Uterus (tissue), 4 donors: ENCODE measurements around the gene QPCTL. TPM values are rescaled to one million over a fixed set of nuclear protein-coding genes. Genes with fewer than 3 reads are reported as not detected.
"Not testable (repeated sequence)": the region's sequence is repeated elsewhere in the genome, so short reads cannot be mapped to it uniquely, and the experiment has no call there.

Experiments
- DNase-seq, 2 donors: peaks; one replicate each; pipeline ENCODE4 v3.0.0-alpha.2; 2019 to 2020
- H3K27ac ChIP-seq, 2 donors: fragments of 200-600 bp; sonication (generic); 1 replicate in 1 of 2; 2 replicates in 1 of 2; pipeline ENCODE4 v1.5.1; 2016 to 2018
- H3K27me3 ChIP-seq, 2 donors: fragments of 200-600 bp; sonication (generic); one replicate each; pipeline ENCODE4 v1.5.1; 2018 to 2019; ENCODE audit warnings: control low read depth in 1 of 2
- H3K36me3 ChIP-seq, 2 donors: fragments of 200-600 bp; sonication (generic); one replicate each; pipeline ENCODE4 v1.5.1; 2019; ENCODE audit warnings: control low read depth in 1 of 2
- H3K4me1 ChIP-seq, 2 donors: fragments of 200-600 bp; sonication (generic); one replicate each; pipeline ENCODE4 v1.5.1; 2018 to 2019; ENCODE audit warnings: control low read depth in 1 of 2
- H3K4me3 ChIP-seq, 2 donors: fragments of 200-600 bp; sonication (generic); 1 replicate in 1 of 2; 2 replicates in 1 of 2; pipeline ENCODE4 v1.5.1; 2018 to 2019; ENCODE audit warnings: mild to moderate bottlenecking in 1 of 2
- H3K9me3 ChIP-seq, 2 donors: fragments of 200-600 bp; sonication (generic); one replicate each; pipeline ENCODE4 v1.5.1; 2019; ENCODE audit warnings: control low read depth in 1 of 2
- POLR2A ChIP-seq, 2 donors: fragments of 450-650 bp; IDR thresholded peaks; one replicate each; pipeline ENCODE4 v1.6.1; 2016; ENCODE audit warnings: antibody characterized with exemption in 2 of 2, mild to moderate bottlenecking in 1 of 2, moderate library complexity in 1 of 2
- intact Hi-C: fragments of 100-400 bp; cut with DNase I; formaldehyde crosslinking; loops from one replicate; pipeline ENCODE4 v1.15.1; 2023; ENCODE audit warnings: low total_unique reads
- total RNA-seq, 4 donors: library from RNA; depleted of rRNA in 3 of 4; stranded (reverse); fragments of >200 nt in 3 of 4; gene quantifications; one replicate each; pipeline versions ENCODE4 v1.1.0 to v1.2.4, GENCODE V29; 2014 to 2023
- TF ChIP-seq, protein P1 (sequence below), 4 experiments: fragments of 200-600 bp in 2 of 4; fragments of 450-650 bp in 2 of 4; sonication (generic) in 2 of 4; IDR thresholded peaks; one replicate each; pipeline ENCODE4 v1.5.1; 2016 to 2019; ENCODE audit warnings: antibody characterized with exemption in 4 of 4, mild to moderate bottlenecking in 2 of 4, moderate library complexity in 1 of 4
- donor health status: DM: yes; HTN: yes; CAD: no.

The QPCTL gene
- total RNA-seq, 4 donors from 2014 or later = 6.5 to 18.2 (median 9.5) TPM; not detected in 1

DNA sequence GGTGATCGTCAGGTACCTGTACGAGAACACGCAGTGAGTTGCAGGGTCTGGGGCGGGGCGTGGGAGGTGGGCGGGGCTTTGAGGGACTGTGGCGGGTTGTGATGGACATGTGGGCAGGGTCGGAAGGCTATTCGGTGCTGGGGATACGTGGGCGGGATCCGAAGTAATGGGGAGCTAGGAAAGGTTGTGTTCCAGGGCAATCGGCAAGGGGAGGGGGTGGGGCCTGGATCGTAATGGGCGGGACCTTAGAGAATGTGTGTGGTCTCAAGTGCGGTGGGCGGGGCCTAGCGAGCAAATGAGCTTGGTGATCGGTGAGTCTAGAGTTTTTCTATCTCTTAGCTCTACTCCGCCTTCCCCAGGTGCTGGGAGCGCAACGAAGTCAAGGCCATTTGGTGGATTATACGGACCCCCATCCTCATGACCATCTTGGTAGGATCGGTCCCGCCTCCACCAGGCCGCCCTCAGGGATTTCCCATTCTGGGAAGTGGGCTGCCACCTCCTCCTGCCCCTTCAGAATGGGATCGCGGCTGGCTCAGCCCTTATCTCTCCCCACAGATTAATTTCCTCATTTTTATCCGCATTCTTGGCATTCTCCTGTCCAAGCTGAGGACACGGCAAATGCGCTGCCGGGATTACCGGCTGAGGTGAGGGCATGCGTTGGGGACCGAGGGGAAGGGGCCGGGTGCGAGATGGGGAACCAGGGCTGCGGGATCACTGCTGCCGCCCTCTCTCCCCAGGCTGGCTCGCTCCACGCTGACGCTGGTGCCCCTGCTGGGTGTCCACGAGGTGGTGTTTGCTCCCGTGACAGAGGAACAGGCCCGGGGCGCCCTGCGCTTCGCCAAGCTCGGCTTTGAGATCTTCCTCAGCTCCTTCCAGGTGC, 14.9 kb upstream of the QPCTL start:
- TF ChIP-seq POLR2A (IDR thresholded peaks at IDR 0.05) = no peak
- TF ChIP-seq, protein P1, sequence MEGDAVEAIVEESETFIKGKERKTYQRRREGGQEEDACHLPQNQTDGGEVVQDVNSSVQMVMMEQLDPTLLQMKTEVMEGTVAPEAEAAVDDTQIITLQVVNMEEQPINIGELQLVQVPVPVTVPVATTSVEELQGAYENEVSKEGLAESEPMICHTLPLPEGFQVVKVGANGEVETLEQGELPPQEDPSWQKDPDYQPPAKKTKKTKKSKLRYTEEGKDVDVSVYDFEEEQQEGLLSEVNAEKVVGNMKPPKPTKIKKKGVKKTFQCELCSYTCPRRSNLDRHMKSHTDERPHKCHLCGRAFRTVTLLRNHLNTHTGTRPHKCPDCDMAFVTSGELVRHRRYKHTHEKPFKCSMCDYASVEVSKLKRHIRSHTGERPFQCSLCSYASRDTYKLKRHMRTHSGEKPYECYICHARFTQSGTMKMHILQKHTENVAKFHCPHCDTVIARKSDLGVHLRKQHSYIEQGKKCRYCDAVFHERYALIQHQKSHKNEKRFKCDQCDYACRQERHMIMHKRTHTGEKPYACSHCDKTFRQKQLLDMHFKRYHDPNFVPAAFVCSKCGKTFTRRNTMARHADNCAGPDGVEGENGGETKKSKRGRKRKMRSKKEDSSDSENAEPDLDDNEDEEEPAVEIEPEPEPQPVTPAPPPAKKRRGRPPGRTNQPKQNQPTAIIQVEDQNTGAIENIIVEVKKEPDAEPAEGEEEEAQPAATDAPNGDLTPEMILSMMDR (IDR thresholded peaks at IDR 0.05) = no peak
- H3K9me3 ChIP-seq = no peaks in the 10 kb centered on the region
- peaks cover 8 to 27% of the 10 kb centered on the region in 2 donors for H3K27me3 ChIP-seq
- DNase-seq = peak; percentile 29 to 47
- H3K27ac ChIP-seq = no peak overlapping the region
- no peaks in the 10 kb centered on the region for H3K4me1 ChIP-seq
- no peaks in the 10 kb centered on the region for H3K36me3 ChIP-seq
- no peak overlapping the region for H3K4me3 ChIP-seq
- intact Hi-C loops = no loop called here

DNA sequence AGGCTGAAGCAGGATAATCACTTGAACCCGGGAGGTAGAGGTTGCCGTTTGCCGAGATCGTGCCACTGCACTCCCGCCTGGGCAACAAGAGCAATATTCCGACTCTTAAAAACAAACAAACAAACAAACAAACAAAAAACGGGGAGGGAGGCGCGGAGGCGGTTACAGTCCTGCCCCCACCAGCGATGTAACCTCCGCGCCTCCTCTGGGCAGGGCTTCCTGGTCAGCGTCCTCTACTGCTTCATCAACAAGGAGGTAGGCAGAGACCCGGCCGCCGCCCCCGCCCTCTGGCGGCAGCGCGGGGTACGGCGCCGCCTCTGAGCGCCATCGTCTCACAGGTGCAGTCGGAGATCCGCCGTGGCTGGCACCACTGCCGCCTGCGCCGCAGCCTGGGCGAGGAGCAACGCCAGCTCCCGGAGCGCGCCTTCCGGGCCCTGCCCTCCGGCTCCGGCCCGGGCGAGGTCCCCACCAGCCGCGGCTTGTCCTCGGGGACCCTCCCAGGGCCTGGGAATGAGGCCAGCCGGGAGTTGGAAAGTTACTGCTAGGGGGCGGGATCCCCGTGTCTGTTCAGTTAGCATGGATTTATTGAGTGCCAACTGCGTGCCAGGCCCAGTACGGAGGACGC, 11.0 kb upstream of the QPCTL start:
- Histone ChIP-seq H3K27ac (peak overlapping the region; percentile 67 to 86), H3K4me1 (no peaks in the 10 kb centered on the region), H3K36me3 (no peaks in the 10 kb centered on the region), H3K9me3 (no peaks in the 10 kb centered on the region), H3K4me3 (peak overlapping the region; percentile 29 to 30), H3K27me3 (peaks cover 8 to 25% of the 10 kb centered on the region in 2 donors)
- TF ChIP-seq, protein P1 (IDR thresholded peaks at IDR 0.05) = peak; percentile 87 to 97 (median 96)
- peak in 1 of 2 donors; percentile 49 for TF ChIP-seq POLR2A (IDR thresholded peaks at IDR 0.05)
- DNase-seq = peak; percentile 80 to 82
- intact Hi-C loops = no loop called here

DNA sequence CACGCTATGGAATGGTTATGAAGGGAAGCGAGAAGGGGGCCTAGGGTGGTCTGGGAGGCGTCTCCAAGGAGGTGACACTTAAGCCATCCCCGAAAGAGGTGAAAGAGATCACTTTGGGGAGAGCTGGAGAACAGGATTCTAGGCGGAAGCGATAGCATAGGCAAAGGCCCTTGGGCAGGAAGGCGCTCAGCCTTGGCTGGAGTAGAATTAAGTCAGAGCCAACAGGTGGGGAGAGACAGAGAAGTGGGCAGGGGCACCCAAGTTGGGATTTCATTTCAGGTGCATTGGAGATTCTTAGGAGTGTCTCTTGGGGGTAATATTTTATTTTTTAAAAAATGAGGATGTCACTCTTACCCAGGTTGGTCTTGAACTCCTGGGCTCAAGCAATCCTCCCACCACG, 10.3 kb upstream of the QPCTL start:
- H3K9me3 ChIP-seq = no peaks in the 10 kb centered on the region
- no peaks in the 10 kb centered on the region for H3K36me3 ChIP-seq
- no peaks in the 10 kb centered on the region for H3K4me1 ChIP-seq
- DNase-seq = no peak
- no peak overlapping the region for H3K4me3 ChIP-seq
- intact Hi-C loops = no loop called here
- peak overlapping the region; percentile 67 to 86 for H3K27ac ChIP-seq
- H3K27me3 ChIP-seq = peaks cover 3 to 19% of the 10 kb centered on the region in 2 donors
- TF ChIP-seq, protein P1 (IDR thresholded peaks at IDR 0.05) = no peak
- no peak for TF ChIP-seq POLR2A (IDR thresholded peaks at IDR 0.05)

DNA sequence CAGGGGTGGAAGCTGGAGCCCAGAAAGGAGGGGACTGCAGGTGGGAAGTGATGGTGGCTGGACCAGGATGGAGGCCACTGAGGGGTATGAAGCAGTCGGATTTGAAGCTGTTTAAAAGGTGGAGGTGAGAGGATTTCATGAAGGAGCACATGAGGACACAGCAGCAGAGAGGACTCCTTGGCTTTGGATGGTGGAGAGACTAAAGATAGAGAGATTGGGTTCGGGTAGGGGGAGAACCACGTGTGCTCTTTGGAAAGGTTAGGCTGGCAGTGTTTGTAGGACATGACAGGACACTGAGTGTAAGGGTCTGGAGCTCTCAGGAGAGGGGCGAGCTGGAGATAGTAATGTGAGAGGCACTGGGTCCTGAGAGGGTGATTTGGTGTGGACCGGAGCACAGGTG, 9.6 kb upstream of the QPCTL start:
- no peaks in the 10 kb centered on the region for H3K36me3 ChIP-seq
- TF ChIP-seq POLR2A (IDR thresholded peaks at IDR 0.05) = no peak
- TF ChIP-seq, protein P1 (IDR thresholded peaks at IDR 0.05) = no peak
- H3K4me1 ChIP-seq = no peaks in the 10 kb centered on the region
- no peak overlapping the region for H3K4me3 ChIP-seq
- H3K27ac ChIP-seq = no peak overlapping the region
- H3K9me3 ChIP-seq = no peaks in the 10 kb centered on the region
- peaks cover 0 to 11% of the 10 kb centered on the region in 2 donors for H3K27me3 ChIP-seq
- no peak for DNase-seq
- intact Hi-C loops = no loop called here

DNA sequence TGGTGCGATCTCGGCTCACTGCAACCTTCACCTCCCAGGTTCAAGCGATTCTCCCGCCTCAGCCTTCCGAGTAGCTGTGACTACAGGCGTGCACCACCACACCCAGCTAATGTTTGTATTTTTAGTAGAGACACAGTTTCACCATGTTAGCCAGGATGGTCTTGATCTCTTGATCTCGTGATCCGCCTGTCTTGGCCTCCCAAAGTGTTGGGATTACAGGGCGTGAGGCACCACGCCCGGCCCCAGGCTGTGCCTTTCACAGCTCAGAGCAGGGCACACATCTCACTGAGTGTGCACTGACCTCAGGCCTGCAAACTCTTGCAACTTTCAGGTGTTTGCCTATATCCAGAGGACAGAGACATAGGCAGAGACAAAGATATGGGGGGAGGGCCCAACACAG, 7.4 kb upstream of the QPCTL start:
- H3K9me3 ChIP-seq, H3K4me1 ChIP-seq, H3K27me3 ChIP-seq, H3K4me3 ChIP-seq, DNase-seq, H3K27ac ChIP-seq, intact Hi-C loops, H3K36me3 ChIP-seq: not testable (repeated sequence)
